T-helper 1 cell treated with Interleukin-12 subunit alpha and Interleukin-12 subunit beta and Interleukin-4 antibody, amounts not matched to agents 30 μg/mL and 1 μg/mL, for 36 hours (primary cell): ENCODE results near the gene RNASE8.

Experiments
- H3K27ac Mint-ChIP-seq: one replicate; pipeline ENCODE4 v1.8.0; 2021; ENCODE audit warnings: mild to moderate bottlenecking, mixed read lengths
- H3K27me3 Mint-ChIP-seq: one replicate; pipeline ENCODE4 v1.8.0; 2021; ENCODE audit warnings: low read depth, mixed read lengths
- H3K36me3 Mint-ChIP-seq: one replicate; pipeline ENCODE4 v1.8.0; 2021; ENCODE audit warnings: low read depth, mixed read lengths
- H3K4me1 Mint-ChIP-seq: one replicate; pipeline ENCODE4 v1.8.0; 2021; ENCODE audit warnings: low read depth, mixed read lengths
- H3K4me3 Mint-ChIP-seq: one replicate; pipeline ENCODE4 v1.8.0; 2021; ENCODE audit warnings: mild to moderate bottlenecking, moderate library complexity, mixed read lengths
- H3K9me3 Mint-ChIP-seq: one replicate; pipeline ENCODE4 v1.8.0; 2021; ENCODE audit warnings: mixed read lengths

The RNASE8 gene

GRCh38 chr14:21054123-21054767 is 3.4 kb upstream of the RNASE8 start:
- no peak overlapping the region for H3K4me3 Mint-ChIP-seq
- H3K9me3 Mint-ChIP-seq = no peaks in the 10 kb centered on the region
- H3K27ac Mint-ChIP-seq = no peak overlapping the region
- peaks cover 6% of the 10 kb centered on the region for H3K27me3 Mint-ChIP-seq
- H3K36me3 Mint-ChIP-seq = no peaks in the 10 kb centered on the region
- no peaks in the 10 kb centered on the region for H3K4me1 Mint-ChIP-seq

- Mint-ChIP-seq H3K27ac (no peak overlapping the region), H3K4me3 (no peak overlapping the region), H3K36me3 (no peaks in the 10 kb centered on the region), H3K9me3 (no peaks in the 10 kb centered on the region), H3K4me1 (no peaks in the 10 kb centered on the region), H3K27me3 (peaks cover 4% of the 10 kb centered on the region)
Measured at GRCh38 chr14:21054768-21055145, 2.9 kb upstream of the RNASE8 start.

- H3K4me1 Mint-ChIP-seq = no peaks in the 10 kb centered on the region
- H3K4me3 Mint-ChIP-seq = no peak overlapping the region
- no peaks in the 10 kb centered on the region for H3K36me3 Mint-ChIP-seq
- no peak overlapping the region for H3K27ac Mint-ChIP-seq
- H3K9me3 Mint-ChIP-seq = no peaks in the 10 kb centered on the region
- peaks cover 8% of the 10 kb centered on the region for H3K27me3 Mint-ChIP-seq
Measured at GRCh38 chr14:21055432-21056117, 2.0 kb upstream of the RNASE8 start.

- Mint-ChIP-seq H3K27ac (no peak overlapping the region), H3K4me1 (no peaks in the 10 kb centered on the region), H3K9me3 (no peaks in the 10 kb centered on the region), H3K4me3 (no peak overlapping the region), H3K36me3 (no peaks in the 10 kb centered on the region), H3K27me3 (peaks cover 16% of the 10 kb centered on the region)
Measured at GRCh38 chr14:21056520-21057163, 980 bp upstream of the RNASE8 start.

GRCh38 chr14:21058903-21059302 is 1.3 kb downstream of the RNASE8 start:
- H3K9me3 Mint-ChIP-seq = no peaks in the 10 kb centered on the region
- peaks cover 22% of the 10 kb centered on the region for H3K27me3 Mint-ChIP-seq
- H3K27ac Mint-ChIP-seq = no peak overlapping the region
- H3K4me3 Mint-ChIP-seq = no peak overlapping the region
- H3K36me3 Mint-ChIP-seq = no peaks in the 10 kb centered on the region
- H3K4me1 Mint-ChIP-seq = no peaks in the 10 kb centered on the region

- Mint-ChIP-seq H3K27me3 (peaks cover 24% of the 10 kb centered on the region), H3K27ac (no peak overlapping the region), H3K36me3 (no peaks in the 10 kb centered on the region), H3K9me3 (no peaks in the 10 kb centered on the region), H3K4me3 (no peak overlapping the region), H3K4me1 (no peaks in the 10 kb centered on the region)
Measured at GRCh38 chr14:21059842-21060613, 2.4 kb downstream of the RNASE8 start.

GRCh38 chr14:21060614-21061346 is 3.2 kb downstream of the RNASE8 start:
- Mint-ChIP-seq H3K4me1 (no peaks in the 10 kb centered on the region), H3K4me3 (no peak overlapping the region), H3K27ac (no peak overlapping the region), H3K36me3 (no peaks in the 10 kb centered on the region), H3K9me3 (no peaks in the 10 kb centered on the region), H3K27me3 (peaks cover 32% of the 10 kb centered on the region)

GRCh38 chr14:21061347-21061668 is 3.7 kb downstream of the RNASE8 start:
- Mint-ChIP-seq H3K27ac (no peak overlapping the region), H3K4me3 (no peak overlapping the region), H3K27me3 (peaks cover 36% of the 10 kb centered on the region), H3K4me1 (no peaks in the 10 kb centered on the region), H3K9me3 (no peaks in the 10 kb centered on the region), H3K36me3 (no peaks in the 10 kb centered on the region)

- no peak overlapping the region for H3K4me3 Mint-ChIP-seq
- H3K9me3 Mint-ChIP-seq = no peaks in the 10 kb centered on the region
- H3K27me3 Mint-ChIP-seq = peaks cover 53% of the 10 kb centered on the region
- peaks cover under 1% of the 10 kb centered on the region for H3K4me1 Mint-ChIP-seq
- H3K36me3 Mint-ChIP-seq = no peaks in the 10 kb centered on the region
- H3K27ac Mint-ChIP-seq = no peak overlapping the region
Measured at GRCh38 chr14:21063479-21063878, 5.9 kb downstream of the RNASE8 start.

GRCh38 chr14:21066882-21067502 is 9.4 kb downstream of the RNASE8 start:
- Mint-ChIP-seq H3K4me3 (no peak overlapping the region), H3K4me1 (peaks cover 16% of the 10 kb centered on the region), H3K27ac (no peak overlapping the region)

GRCh38 chr14:21068521-21069387 is 11.1 kb downstream of the RNASE8 start:
- peak overlapping the region; percentile 21 for H3K4me3 Mint-ChIP-seq
- no peak overlapping the region for H3K27ac Mint-ChIP-seq
- H3K9me3 Mint-ChIP-seq = no peaks in the 10 kb centered on the region
- peaks cover 81% of the 10 kb centered on the region for H3K27me3 Mint-ChIP-seq
- no peaks in the 10 kb centered on the region for H3K36me3 Mint-ChIP-seq
- peaks cover 19% of the 10 kb centered on the region for H3K4me1 Mint-ChIP-seq

More at GRCh38 chr14:21066882-21067502, 9.4 kb downstream of the RNASE8 start:
- H3K27me3 Mint-ChIP-seq = peaks cover 72% of the 10 kb centered on the region
- no peaks in the 10 kb centered on the region for H3K36me3 Mint-ChIP-seq
- no peaks in the 10 kb centered on the region for H3K9me3 Mint-ChIP-seq

- no peaks in the 10 kb centered on the region for H3K9me3 Mint-ChIP-seq
Measured at GRCh38 chr14:21069388-21070082, 11.9 kb downstream of the RNASE8 start.

More at GRCh38 chr14:21069388-21070082, 11.9 kb downstream of the RNASE8 start:
- Mint-ChIP-seq H3K4me1 (peaks cover 19% of the 10 kb centered on the region), H3K36me3 (no peaks in the 10 kb centered on the region), H3K4me3 (peak overlapping the region; percentile 61), H3K27ac (no peak overlapping the region), H3K27me3 (peaks cover 83% of the 10 kb centered on the region)
